CD4-positive, CD25-positive, alpha-beta regulatory T cell (primary cell): ENCODE data around the gene GRM2. TPM values are rescaled to one million over a fixed set of nuclear protein-coding genes. Genes with fewer than 3 reads are reported as not detected.

ENCODE experiments used
- ATAC-seq, 2 donors: fragments of 150-1000 bp; cut with Tn5 transposase; one replicate each; pipeline ENCODE4 v1.10.0; 2021; ENCODE audit warnings: low read depth in 2 of 2, moderate number of reproducible peaks in 2 of 2, moderate library complexity in 1 of 2
- DNase-seq, 3 donors: peaks; one replicate each; pipeline versions ENCODE4 v3.0.0 to v3.0.0-alpha.2; 2012 to 2022; ENCODE audit warnings: mixed read lengths in 1 of 3
- H3K27ac ChIP-seq: one replicate; pipeline ENCODE4 v1.7.0; 2013; ENCODE audit warnings: mild to moderate bottlenecking, low read length; ENCODE audit not compliant: insufficient read depth, poor library complexity, severe bottlenecking
- H3K27me3 ChIP-seq: one replicate; pipeline ENCODE4 v1.7.0; 2013; ENCODE audit warnings: low read length; ENCODE audit not compliant: control insufficient read depth, insufficient read depth
- H3K36me3 ChIP-seq: one replicate; pipeline ENCODE4 v1.7.0; 2013; ENCODE audit warnings: mild to moderate bottlenecking, low read length, moderate library complexity; ENCODE audit not compliant: control insufficient read depth, insufficient read depth
- H3K4me1 ChIP-seq: 2 replicates; pipeline ENCODE4 v1.7.0; 2013; ENCODE audit warnings: mild to moderate bottlenecking, low read length; ENCODE audit not compliant: insufficient read depth, control insufficient read depth, poor library complexity, severe bottlenecking
- H3K4me3 ChIP-seq: one replicate; pipeline ENCODE4 v1.7.0; 2013; ENCODE audit warnings: low read depth, mild to moderate bottlenecking, low read length, moderate library complexity
- H3K9me3 ChIP-seq, 2 experiments: 1 replicate in 1 of 2; 2 replicates in 1 of 2; pipeline ENCODE4 v1.7.0; 2013; ENCODE audit warnings: low read length in 2 of 2, mild to moderate bottlenecking in 1 of 2, moderate library complexity in 1 of 2; ENCODE audit not compliant: control insufficient read depth in 2 of 2
- H3K27ac Mint-ChIP-seq, 3 donors: one replicate each; pipeline ENCODE4 v1.8.0; 2020 to 2022; ENCODE audit warnings: mild to moderate bottlenecking in 3 of 3, mixed read lengths in 3 of 3, moderate library complexity in 2 of 3
- H3K27me3 Mint-ChIP-seq: one replicate; pipeline ENCODE4 v1.8.0; 2022; ENCODE audit warnings: mild to moderate bottlenecking, mixed read lengths
- H3K36me3 Mint-ChIP-seq: one replicate; pipeline ENCODE4 v1.8.0; 2020; ENCODE audit warnings: mixed read lengths
- H3K4me1 Mint-ChIP-seq, 4 donors: one replicate each; pipeline ENCODE4 v1.8.0; 2020 to 2022; ENCODE audit warnings: mixed read lengths in 4 of 4, mild to moderate bottlenecking in 1 of 4
- H3K4me3 Mint-ChIP-seq, 4 donors: one replicate each; pipeline ENCODE4 v1.8.0; 2020 to 2022; ENCODE audit warnings: mild to moderate bottlenecking in 4 of 4, mixed read lengths in 4 of 4, moderate library complexity in 3 of 4
- H3K9me3 Mint-ChIP-seq, 7 donors: one replicate each; pipeline ENCODE4 v1.8.0; 2020 to 2022; ENCODE audit warnings: mixed read lengths in 7 of 7, mild to moderate bottlenecking in 3 of 7, moderate library complexity in 2 of 7
- polyA plus RNA-seq, 4 donors: library from polyadenylated mRNA; unstranded; fragments of 300-500 nt; fragmentation: Illumina TruSeq; gene quantifications; one replicate each; pipeline ENCODE4 v1.2.3, GENCODE V29; 2021
- total RNA-seq: library from RNA; stranded (reverse); gene quantifications from one replicate; pipeline ENCODE4 v1.2.3, GENCODE V29; 2022

GRM2 gene
- total and polyA plus RNA-seq, 5 donors from 2014 or later, result 0.29 to 3.0 TPM; not detected in 3

DNA sequence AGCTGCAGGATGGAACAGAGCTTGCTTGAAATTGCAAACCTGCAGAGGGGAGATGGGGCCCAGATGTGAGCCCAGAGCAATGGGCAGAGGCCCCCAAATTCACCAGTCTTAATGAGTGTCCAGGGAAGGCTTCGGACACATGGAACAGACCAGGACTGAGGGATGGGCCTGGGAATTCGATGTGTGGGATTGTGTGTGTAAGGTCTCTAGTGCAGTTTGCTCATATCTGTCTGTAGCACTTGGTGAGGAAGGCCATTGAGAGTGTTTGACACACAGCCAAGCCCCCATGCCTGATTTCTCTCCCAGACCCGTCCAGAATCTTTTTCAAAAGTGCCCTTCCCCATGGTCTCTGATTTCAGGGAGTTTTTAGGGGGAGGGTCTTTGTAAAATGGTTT, 18.7 kb upstream of the GRM2 start:
- H3K4me3 ChIP-seq, result no peak overlapping the region
- H3K4me3 Mint-ChIP-seq, result peak overlapping the region in 3 of 4 donors; percentile 31 to 79 (median 63)
- no peak for DNase-seq
- peaks cover 76% of the 10 kb centered on the region for H3K4me1 ChIP-seq
- no peak overlapping the region for H3K27ac ChIP-seq
- no peaks in the 10 kb centered on the region for H3K27me3 ChIP-seq
- H3K4me1 Mint-ChIP-seq, result peaks cover 8 to 81% (median 54%) of the 10 kb centered on the region in 4 donors
- H3K27ac Mint-ChIP-seq, result peak overlapping the region; percentile 71 to 96 (median 76)
- H3K36me3 Mint-ChIP-seq, result peaks cover 39% of the 10 kb centered on the region
- H3K9me3 ChIP-seq, result no peaks in the 10 kb centered on the region
- no peak for ATAC-seq
- H3K9me3 Mint-ChIP-seq, result no peaks in the 10 kb centered on the region
- no peaks in the 10 kb centered on the region for H3K27me3 Mint-ChIP-seq
- peaks cover 56% of the 10 kb centered on the region for H3K36me3 ChIP-seq

DNA sequence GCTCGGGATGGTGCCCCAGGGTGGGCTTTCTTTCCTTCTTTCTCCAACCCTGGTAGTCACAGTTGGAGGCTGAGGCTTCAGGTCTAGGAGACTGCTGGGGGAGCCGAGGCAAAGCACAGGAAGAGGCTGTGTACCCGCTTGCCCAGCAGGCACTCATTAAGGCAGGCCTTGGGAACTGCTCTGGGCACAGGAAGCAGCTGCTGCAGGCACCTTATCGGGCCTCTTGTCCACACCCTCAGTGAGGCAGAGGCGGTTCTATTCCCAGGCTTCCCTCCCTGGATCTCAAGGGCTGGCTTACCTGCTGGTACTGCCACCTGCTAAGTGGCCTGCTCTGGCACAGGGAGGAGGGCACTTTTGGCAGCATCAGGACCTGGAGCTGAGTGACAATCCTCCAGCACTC, 15.8 kb upstream of the GRM2 start:
- Histone ChIP-seq H3K36me3 (peaks cover 62% of the 10 kb centered on the region), H3K4me3 (no peak overlapping the region), H3K27me3 (no peaks in the 10 kb centered on the region), H3K9me3 (no peaks in the 10 kb centered on the region), H3K4me1 (peaks cover 48% of the 10 kb centered on the region), H3K27ac (no peak overlapping the region)
- Mint-ChIP-seq H3K9me3 (no peaks in the 10 kb centered on the region), H3K27me3 (no peaks in the 10 kb centered on the region), H3K27ac (peak overlapping the region in 1 of 3 donors; percentile 71), H3K4me3 (no peak overlapping the region), H3K4me1 (peaks cover 0 to 60% (median 35%) of the 10 kb centered on the region in 4 donors), H3K36me3 (peaks cover 24% of the 10 kb centered on the region)
- no peak for DNase-seq
- no peak for ATAC-seq

DNA sequence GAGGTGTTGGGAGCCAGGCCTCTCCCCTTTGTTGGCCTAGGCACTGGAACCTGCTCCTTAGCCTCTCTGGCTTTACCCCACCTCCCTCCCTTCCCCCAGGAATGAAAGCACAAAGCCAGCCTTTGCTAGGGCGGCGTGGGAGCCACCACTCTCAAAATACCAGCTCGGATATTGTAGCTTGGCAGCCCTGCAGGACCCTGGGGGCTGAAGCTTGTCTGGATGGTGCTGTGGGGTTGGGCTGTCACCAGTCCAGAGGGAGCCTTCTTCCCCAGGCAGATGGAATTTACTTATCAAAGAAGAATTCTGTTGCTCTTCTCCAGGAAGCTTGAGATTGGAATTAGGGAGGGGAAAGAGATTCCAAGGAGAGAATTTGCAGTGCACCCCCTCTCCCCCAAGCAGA, 14.9 kb upstream of the GRM2 start:
- Histone ChIP-seq H3K27me3 (no peaks in the 10 kb centered on the region), H3K9me3 (no peaks in the 10 kb centered on the region), H3K4me3 (no peak overlapping the region), H3K36me3 (peaks cover 69% of the 10 kb centered on the region), H3K4me1 (peaks cover 38% of the 10 kb centered on the region), H3K27ac (no peak overlapping the region)
- no peaks in the 10 kb centered on the region for H3K9me3 Mint-ChIP-seq
- peaks cover 0 to 60% (median 27%) of the 10 kb centered on the region in 4 donors for H3K4me1 Mint-ChIP-seq
- no peaks in the 10 kb centered on the region for H3K27me3 Mint-ChIP-seq
- ATAC-seq, result no peak
- H3K27ac Mint-ChIP-seq, result peak overlapping the region in 1 of 3 donors; percentile 82
- no peak for DNase-seq
- no peak overlapping the region for H3K4me3 Mint-ChIP-seq
- H3K36me3 Mint-ChIP-seq, result peaks cover 21% of the 10 kb centered on the region

- DNase-seq (no peak), ATAC-seq (no peak)
- Histone ChIP-seq H3K27me3 (no peaks in the 10 kb centered on the region), H3K4me1 (peaks cover 28% of the 10 kb centered on the region), H3K36me3 (peaks cover 76% of the 10 kb centered on the region), H3K9me3 (no peaks in the 10 kb centered on the region), H3K27ac (no peak overlapping the region), H3K4me3 (no peak overlapping the region)
- Mint-ChIP-seq H3K27me3 (no peaks in the 10 kb centered on the region), H3K4me3 (no peak overlapping the region), H3K27ac (no peak overlapping the region), H3K4me1 (peaks cover 0 to 57% (median 23%) of the 10 kb centered on the region in 4 donors), H3K36me3 (peaks cover 18% of the 10 kb centered on the region), H3K9me3 (no peaks in the 10 kb centered on the region)
Observed at GRCh38 chr3:51692980-51693395, 13.9 kb upstream of the GRM2 start.

DNA sequence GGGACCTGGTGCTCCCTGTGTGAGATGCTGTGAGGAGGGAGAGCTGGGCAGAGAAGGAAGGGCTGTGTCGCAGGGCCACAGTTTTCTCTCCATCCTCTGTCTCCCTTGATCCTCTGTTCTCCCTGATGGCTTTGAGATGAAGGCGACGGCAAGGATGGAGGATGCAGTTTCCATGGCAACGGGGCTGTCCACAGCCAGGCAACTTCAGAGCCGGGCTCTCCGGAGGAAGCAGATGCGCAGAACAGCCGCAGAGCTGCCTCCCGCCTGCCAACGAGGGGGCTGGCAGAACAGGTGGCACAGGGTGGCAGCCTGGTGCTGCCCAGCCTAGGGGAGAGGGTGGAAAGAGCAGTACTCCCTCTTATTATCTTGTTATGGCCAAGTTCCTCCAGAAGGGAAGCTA, 9.9 kb upstream of the GRM2 start:
- H3K9me3 ChIP-seq, result no peaks in the 10 kb centered on the region
- H3K4me1 ChIP-seq, result no peaks in the 10 kb centered on the region
- Mint-ChIP-seq H3K27me3 (no peaks in the 10 kb centered on the region), H3K4me1 (peaks cover 0 to 45% (median 12%) of the 10 kb centered on the region in 4 donors), H3K27ac (peak overlapping the region in 1 of 3 donors; percentile 35), H3K9me3 (peaks cover 0 to 2% (median 0%) of the 10 kb centered on the region in 7 donors), H3K36me3 (peaks cover 28% of the 10 kb centered on the region), H3K4me3 (no peak overlapping the region)
- H3K36me3 ChIP-seq, result peaks cover 82% of the 10 kb centered on the region
- ATAC-seq (no peak), DNase-seq (no peak)
- no peak overlapping the region for H3K27ac ChIP-seq
- H3K27me3 ChIP-seq, result no peaks in the 10 kb centered on the region
- no peak overlapping the region for H3K4me3 ChIP-seq

- H3K27me3 ChIP-seq, result no peaks in the 10 kb centered on the region
Observed at GRCh38 chr3:51698209-51698608, 8.7 kb upstream of the GRM2 start.

DNA sequence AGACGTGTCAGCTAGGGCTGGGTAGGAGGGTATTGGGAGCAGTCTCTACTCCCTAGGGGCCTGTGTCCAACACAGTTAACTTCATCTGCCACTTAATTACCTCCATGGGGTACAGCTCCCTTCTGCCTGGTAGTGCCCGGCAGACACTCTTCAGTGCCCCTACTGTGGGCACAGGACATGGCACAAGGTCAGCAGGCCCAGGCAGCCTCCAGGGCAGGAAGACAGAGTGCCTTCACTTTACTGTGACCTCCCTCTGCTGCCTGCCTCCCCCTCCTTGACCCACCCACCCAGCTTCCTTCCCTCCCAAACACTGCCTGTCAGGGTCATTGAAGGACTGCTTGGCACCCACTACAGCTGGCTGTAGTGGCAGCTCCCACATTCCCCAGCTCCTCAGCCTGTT, 6.5 kb upstream of the GRM2 start:
- H3K9me3 ChIP-seq, result no peaks in the 10 kb centered on the region
- Mint-ChIP-seq H3K4me3 (no peak overlapping the region), H3K27ac (no peak overlapping the region), H3K36me3 (peaks cover 36% of the 10 kb centered on the region), H3K9me3 (peaks cover 0 to 2% (median 0%) of the 10 kb centered on the region in 7 donors), H3K27me3 (no peaks in the 10 kb centered on the region), H3K4me1 (peaks cover 0 to 45% (median 16%) of the 10 kb centered on the region in 4 donors)
- no peak for DNase-seq
- peaks cover 72% of the 10 kb centered on the region for H3K36me3 ChIP-seq
- ATAC-seq, result no peak
- H3K27ac ChIP-seq, result no peak overlapping the region
- H3K4me3 ChIP-seq, result no peak overlapping the region
- H3K27me3 ChIP-seq, result no peaks in the 10 kb centered on the region
- no peaks in the 10 kb centered on the region for H3K4me1 ChIP-seq

More at GRCh38 chr3:51698209-51698608, 8.7 kb upstream of the GRM2 start:
- ATAC-seq (no peak), DNase-seq (no peak)
- no peaks in the 10 kb centered on the region for H3K27me3 Mint-ChIP-seq
- H3K4me3 ChIP-seq, result no peak overlapping the region
- H3K36me3 ChIP-seq, result peaks cover 73% of the 10 kb centered on the region
- peaks cover 28% of the 10 kb centered on the region for H3K36me3 Mint-ChIP-seq
- H3K9me3 Mint-ChIP-seq, result peaks cover 0 to 2% (median 0%) of the 10 kb centered on the region in 7 donors
- H3K4me1 ChIP-seq, result no peaks in the 10 kb centered on the region
- H3K4me1 Mint-ChIP-seq, result peaks cover 0 to 41% (median 12%) of the 10 kb centered on the region in 4 donors
- no peak overlapping the region for H3K27ac ChIP-seq
- H3K4me3 Mint-ChIP-seq, result no peak overlapping the region
- no peaks in the 10 kb centered on the region for H3K9me3 ChIP-seq
- peak overlapping the region in 2 of 3 donors; percentile 47 to 82 for H3K27ac Mint-ChIP-seq

GRCh38 chr3:51702156-51702555, 4.7 kb upstream of the GRM2 start:
- no peak for DNase-seq
- Mint-ChIP-seq H3K4me1 (peaks cover 0 to 44% (median 20%) of the 10 kb centered on the region in 4 donors), H3K27ac (no peak overlapping the region), H3K4me3 (no peak overlapping the region), H3K27me3 (no peaks in the 10 kb centered on the region), H3K9me3 (peaks cover 0 to 2% (median 0%) of the 10 kb centered on the region in 7 donors), H3K36me3 (peaks cover 36% of the 10 kb centered on the region)
- H3K36me3 ChIP-seq, result peaks cover 66% of the 10 kb centered on the region
- no peaks in the 10 kb centered on the region for H3K4me1 ChIP-seq
- ATAC-seq, result no peak
- no peaks in the 10 kb centered on the region for H3K27me3 ChIP-seq
- H3K9me3 ChIP-seq, result no peaks in the 10 kb centered on the region
- no peak overlapping the region for H3K4me3 ChIP-seq
- H3K27ac ChIP-seq, result no peak overlapping the region
